Measurements from ENCODE around the gene CREB3.

Gene CREB3

GRCh38 chr9:35719546-35719945 lies 12.9 kb upstream of the CREB3 start:
- TF ChIP-seq CTCF (IDR thresholded peaks at IDR 0.05; ENCODE audit: borderline replicate concordance, extremely low read depth, low read length, poor library complexity, severe bottlenecking) (no peak), EZH2 (IDR thresholded peaks at IDR 0.05; ENCODE audit: borderline replicate concordance, low read depth, low read length, severe bottlenecking) (no peak)
- H3K9me3 ChIP-seq (ENCODE audit: insufficient read depth, low read length, severe bottlenecking), result no peaks in the 10 kb centered on the region
- no peak overlapping the region for H2AFZ ChIP-seq (ENCODE audit: low read depth, low read length)
- no peak overlapping the region for H3K27ac ChIP-seq (ENCODE audit: low read length)
- no peaks in the 10 kb centered on the region for H3K79me2 ChIP-seq (ENCODE audit: insufficient read depth, low read length)
- DNase-seq (no peak), ATAC-seq (ENCODE audit: insufficient read depth, low read depth) (no peak)
- H3K9ac ChIP-seq (ENCODE audit: low read depth, low read length), result no peak overlapping the region
- no peaks in the 10 kb centered on the region for H3K4me1 ChIP-seq (ENCODE audit: insufficient read depth, low read length)
- peaks cover 99% of the 10 kb centered on the region for H3K36me3 ChIP-seq (ENCODE audit: insufficient read depth, low read length)
- no peak overlapping the region for H3K4me3 ChIP-seq (ENCODE audit: low read depth in 1 of 2, low read length in 2 of 2)
- H3K4me2 ChIP-seq (ENCODE audit: insufficient read depth, low read length), result no peak overlapping the region
- peaks cover 4% of the 10 kb centered on the region; the same call in 1 of the 2 replicates for H4K20me1 ChIP-seq (ENCODE audit: insufficient read depth, low read length)
- H3K27me3 ChIP-seq (ENCODE audit: insufficient read depth, low read length, poor library complexity), result no peaks in the 10 kb centered on the region

GRCh38 chr9:35723426-35723825 lies 9.0 kb upstream of the CREB3 start:
- peaks cover 30% of the 10 kb centered on the region for H3K79me2 ChIP-seq (ENCODE audit: insufficient read depth, low read length)

DNA sequence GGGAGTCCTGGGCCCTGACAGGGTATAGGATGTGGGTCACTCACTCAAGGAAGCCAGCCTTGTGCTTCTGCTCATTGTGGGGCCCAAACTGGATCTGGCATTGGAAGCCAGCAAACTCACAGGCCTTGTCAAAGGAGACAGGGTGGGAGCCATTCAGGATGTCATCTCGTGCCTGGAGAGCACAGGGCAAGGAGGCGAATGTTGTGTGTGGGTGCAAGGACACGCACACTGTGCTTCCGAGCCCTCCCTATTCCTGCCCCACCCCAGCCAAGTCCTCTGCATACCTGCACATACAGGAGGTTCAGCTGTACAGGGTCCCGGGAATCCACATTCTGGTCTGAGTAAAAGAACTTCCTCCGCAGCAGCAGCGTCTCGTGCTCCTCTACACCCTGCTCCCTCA lies 8.6 kb upstream of the CREB3 start:
- Histone ChIP-seq H3K79me2 (ENCODE audit: insufficient read depth, low read length) (peaks cover 34% of the 10 kb centered on the region), H3K4me2 (ENCODE audit: insufficient read depth, low read length) (no peak overlapping the region), H3K4me1 (ENCODE audit: insufficient read depth, low read length) (peaks cover 19% of the 10 kb centered on the region), H3K27ac (ENCODE audit: low read length) (no peak overlapping the region), H3K4me3 (ENCODE audit: low read depth in 1 of 2, low read length in 2 of 2) (no peak overlapping the region), H3K9ac (ENCODE audit: low read depth, low read length) (no peak overlapping the region), H3K36me3 (ENCODE audit: insufficient read depth, low read length) (peaks cover 91% of the 10 kb centered on the region), H3K27me3 (ENCODE audit: insufficient read depth, low read length, poor library complexity) (no peaks in the 10 kb centered on the region), H3K9me3 (ENCODE audit: insufficient read depth, low read length, severe bottlenecking) (no peaks in the 10 kb centered on the region), H4K20me1 (ENCODE audit: insufficient read depth, low read length) (peaks cover 37% of the 10 kb centered on the region), H2AFZ (ENCODE audit: low read depth, low read length) (no peak overlapping the region)
- no peak for DNase-seq
- no peak for ATAC-seq (ENCODE audit: insufficient read depth, low read depth)
- TF ChIP-seq CTCF (IDR thresholded peaks at IDR 0.05; ENCODE audit: borderline replicate concordance, extremely low read depth, low read length, poor library complexity, severe bottlenecking), result no peak
- TF ChIP-seq EZH2 (IDR thresholded peaks at IDR 0.05; ENCODE audit: borderline replicate concordance, low read depth, low read length, severe bottlenecking), result no peak

More at GRCh38 chr9:35723426-35723825, 9.0 kb upstream of the CREB3 start:
- no peaks in the 10 kb centered on the region for H3K27me3 ChIP-seq (ENCODE audit: insufficient read depth, low read length, poor library complexity)
- H3K27ac ChIP-seq (ENCODE audit: low read length), result no peak overlapping the region
- no peak overlapping the region for H3K4me3 ChIP-seq (ENCODE audit: low read depth in 1 of 2, low read length in 2 of 2)
- ATAC-seq (ENCODE audit: insufficient read depth, low read depth) (no peak), DNase-seq (no peak)
- H3K4me1 ChIP-seq (ENCODE audit: insufficient read depth, low read length), result peaks cover 14% of the 10 kb centered on the region
- H3K4me2 ChIP-seq (ENCODE audit: insufficient read depth, low read length), result no peak overlapping the region
- no peak overlapping the region for H2AFZ ChIP-seq (ENCODE audit: low read depth, low read length)
- no peak overlapping the region for H3K9ac ChIP-seq (ENCODE audit: low read depth, low read length)
- peaks cover 33% of the 10 kb centered on the region for H4K20me1 ChIP-seq (ENCODE audit: insufficient read depth, low read length)
- H3K36me3 ChIP-seq (ENCODE audit: insufficient read depth, low read length), result peaks cover 92% of the 10 kb centered on the region
- H3K9me3 ChIP-seq (ENCODE audit: insufficient read depth, low read length, severe bottlenecking), result no peaks in the 10 kb centered on the region
- TF ChIP-seq EZH2 (IDR thresholded peaks at IDR 0.05; ENCODE audit: borderline replicate concordance, low read depth, low read length, severe bottlenecking) (no peak), CTCF (IDR thresholded peaks at IDR 0.05; ENCODE audit: borderline replicate concordance, extremely low read depth, low read length, poor library complexity, severe bottlenecking) (no peak)

DNA sequence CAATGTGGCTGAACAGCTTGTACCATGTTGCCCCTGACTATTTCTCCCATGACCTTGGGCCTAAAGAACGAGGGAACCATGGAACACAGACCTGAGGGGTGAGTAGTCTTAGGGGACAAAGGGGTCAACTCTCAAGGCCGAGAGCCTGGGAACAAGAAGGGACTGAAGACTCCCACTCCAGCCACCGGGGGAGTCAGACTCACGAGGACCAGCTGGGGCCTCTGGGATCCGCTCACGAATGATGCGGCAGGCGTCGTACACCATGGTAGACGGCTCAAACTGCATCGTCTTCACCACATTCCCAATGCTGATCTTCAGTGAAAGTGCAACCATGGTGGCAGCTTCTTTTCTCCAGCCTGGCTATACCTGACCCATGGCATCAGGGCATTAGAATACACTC lies 7.1 kb upstream of the CREB3 start:
- H3K36me3 ChIP-seq (ENCODE audit: insufficient read depth, low read length), result peaks cover 84% of the 10 kb centered on the region
- no peak for ATAC-seq (ENCODE audit: insufficient read depth, low read depth)
- peaks cover 49% of the 10 kb centered on the region for H3K79me2 ChIP-seq (ENCODE audit: insufficient read depth, low read length)
- no peak for DNase-seq
- peaks cover 46% of the 10 kb centered on the region for H4K20me1 ChIP-seq (ENCODE audit: insufficient read depth, low read length)
- H3K4me1 ChIP-seq (ENCODE audit: insufficient read depth, low read length), result peaks cover 33% of the 10 kb centered on the region
- no peak overlapping the region for H3K4me2 ChIP-seq (ENCODE audit: insufficient read depth, low read length)
- H3K4me3 ChIP-seq (ENCODE audit: low read depth in 1 of 2, low read length in 2 of 2), result no peak overlapping the region
- no peak overlapping the region for H3K9ac ChIP-seq (ENCODE audit: low read depth, low read length)
- H3K27me3 ChIP-seq (ENCODE audit: insufficient read depth, low read length, poor library complexity), result no peaks in the 10 kb centered on the region
- no peaks in the 10 kb centered on the region for H3K9me3 ChIP-seq (ENCODE audit: insufficient read depth, low read length, severe bottlenecking)
- H2AFZ ChIP-seq (ENCODE audit: low read depth, low read length), result no peak overlapping the region
- no peak overlapping the region for H3K27ac ChIP-seq (ENCODE audit: low read length)
- TF ChIP-seq CTCF (IDR thresholded peaks at IDR 0.05; ENCODE audit: borderline replicate concordance, extremely low read depth, low read length, poor library complexity, severe bottlenecking) (no peak), EZH2 (IDR thresholded peaks at IDR 0.05; ENCODE audit: borderline replicate concordance, low read depth, low read length, severe bottlenecking) (no peak)

Data from DND-41 (cell line).